A549 treated with DMSO at 1 μM for 4 hours (cell line): ENCODE measurements around the gene FZD4. TPM values are rescaled to one million over a fixed set of nuclear protein-coding genes. Genes with fewer than 3 reads are reported as not detected.

Source experiments
- total RNA-seq: library from RNA; stranded (reverse); fragments of 200-300 nt; extraction: Qiagen RNA extraction; gene quantifications from 5 replicates; pipeline ENCODE4 v1.2.3, GENCODE V29; 2022; ENCODE audit warnings: low read depth

Gene FZD4
- total RNA-seq: 1.3 to 1.8 TPM (median 1.6 TPM) in 5 replicates

DNA sequence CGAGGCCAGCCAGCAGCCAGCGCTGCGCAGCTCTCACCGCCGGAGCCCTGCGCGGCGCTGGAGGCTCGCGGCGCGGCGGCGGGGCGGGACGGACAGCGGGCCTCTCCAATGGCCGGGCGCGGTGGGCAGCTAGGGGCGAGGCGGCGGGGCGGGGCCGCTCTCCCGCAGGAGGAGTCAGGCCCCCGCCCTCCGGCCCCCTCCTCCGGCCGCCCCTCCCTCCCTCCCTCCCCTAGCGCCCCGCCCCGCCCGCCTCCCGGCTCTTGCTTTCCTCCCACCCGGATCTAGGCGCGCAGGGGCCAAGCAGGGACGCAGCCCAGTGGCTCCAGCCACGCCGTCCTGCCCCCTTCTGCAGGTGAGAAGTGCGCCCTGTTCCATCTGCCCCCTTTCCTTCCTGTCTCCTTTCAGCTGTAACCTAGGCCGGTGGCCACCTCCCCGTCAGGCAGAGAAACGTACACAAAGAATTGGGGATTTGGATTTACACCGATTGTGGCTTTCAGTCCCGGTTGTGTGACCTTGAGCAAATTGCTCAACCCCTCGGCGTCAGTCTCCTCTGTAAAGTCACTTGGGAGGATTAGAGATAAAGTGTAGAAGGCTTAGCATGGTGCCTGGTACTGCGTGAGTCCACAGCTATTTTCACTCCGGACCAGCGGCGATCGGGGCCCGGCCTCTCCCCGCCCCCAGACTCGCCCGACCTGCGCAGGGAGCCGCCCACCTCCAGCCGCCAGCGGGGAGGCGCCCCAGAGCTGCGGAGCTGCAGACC, at the start of gene FZD4:
FZD4 (minus strand) TSS at position 35 of the 760 bp plus-strand sequence. CDS start 310 bp downstream, outside the sequence.

Other genes with a start within 250 kb of the FZD4 start
- gene PRSS23, start 154.9 kb downstream of the FZD4 start, total RNA-seq: 450 to 608 TPM (median 543 TPM) in 5 replicates
- gene TMEM135, start 82.5 kb upstream of the FZD4 start, total RNA-seq: 10.2 to 18.0 TPM (median 15.0 TPM) in 5 replicates